ENCODE measurements around the gene CCDC93. TPM values are rescaled to one million over a fixed set of nuclear protein-coding genes. Genes with fewer than 3 reads are reported as not detected.
"Not testable (repeated sequence)": the region's sequence is repeated elsewhere in the genome, so short reads cannot be mapped to it uniquely, and the experiment has no call there.

Gene CCDC93
- total RNA-seq, 1 donor from 2014 or later = 15.7 TPM

DNA sequence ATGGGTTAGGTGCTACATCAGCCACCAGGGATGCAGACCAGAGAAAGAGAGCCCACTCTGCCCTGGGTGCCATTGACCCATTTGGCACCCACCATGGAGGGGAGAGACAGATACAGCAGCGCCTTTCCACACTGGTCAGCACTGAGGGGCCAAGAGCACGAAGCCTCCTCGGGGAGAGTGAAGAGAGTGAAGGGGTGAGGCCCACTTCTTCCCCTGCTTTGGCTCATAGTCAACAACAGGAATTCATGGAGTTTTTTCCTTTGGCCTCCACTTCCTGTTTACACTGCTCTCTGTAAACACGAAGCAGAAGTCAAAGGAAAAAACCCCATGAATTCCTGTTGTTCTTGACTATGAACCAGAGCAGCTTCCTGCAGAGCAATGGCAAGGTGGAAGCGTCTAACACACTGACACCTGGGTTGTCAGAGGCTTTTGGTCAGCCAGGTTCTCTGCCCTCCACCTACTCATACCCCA lies 80.0 kb downstream of the CCDC93 start:
- Histone ChIP-seq H3K9me3 (ENCODE audit: control insufficient read depth in 3 of 3, low read length in 3 of 3) (no peaks in the 10 kb centered on the region), H3K4me3 (ENCODE audit: low read length in 3 of 3) (no peak overlapping the region), H3K36me3 (ENCODE audit: control insufficient read depth in 3 of 3, insufficient read depth in 3 of 3, low read length in 3 of 3) (peaks cover 51 to 71% (median 57%) of the 10 kb centered on the region in 3 donors), H3K27ac (ENCODE audit: low read depth, low read length) (no peak overlapping the region), H3K27me3 (ENCODE audit: control insufficient read depth in 3 of 3, insufficient read depth in 3 of 3, low read length in 3 of 3) (no peaks in the 10 kb centered on the region), H3K9ac (ENCODE audit: low read depth in 1 of 3, low read length in 3 of 3) (no peak overlapping the region), H3K4me1 (ENCODE audit: control insufficient read depth in 3 of 3, insufficient read depth in 3 of 3, low read length in 3 of 3) (peaks cover 10 to 26% (median 13%) of the 10 kb centered on the region in 3 donors)

GRCh38 chr2:117931978-117932377 lies 81.9 kb downstream of the CCDC93 start:
- peaks cover 43 to 60% (median 48%) of the 10 kb centered on the region in 3 donors for H3K36me3 ChIP-seq (ENCODE audit: control insufficient read depth in 3 of 3, insufficient read depth in 3 of 3, low read length in 3 of 3)
- no peaks in the 10 kb centered on the region for H3K9me3 ChIP-seq (ENCODE audit: control insufficient read depth in 3 of 3, low read length in 3 of 3)
- H3K4me3 ChIP-seq (ENCODE audit: low read length in 3 of 3) = no peak overlapping the region
- H3K9ac ChIP-seq (ENCODE audit: low read depth in 1 of 3, low read length in 3 of 3) = no peak overlapping the region
- H3K27ac ChIP-seq (ENCODE audit: low read depth, low read length) = no peak overlapping the region
- no peaks in the 10 kb centered on the region for H3K27me3 ChIP-seq (ENCODE audit: control insufficient read depth in 3 of 3, insufficient read depth in 3 of 3, low read length in 3 of 3)
- peaks cover 6 to 23% (median 7%) of the 10 kb centered on the region in 3 donors for H3K4me1 ChIP-seq (ENCODE audit: control insufficient read depth in 3 of 3, insufficient read depth in 3 of 3, low read length in 3 of 3)

DNA sequence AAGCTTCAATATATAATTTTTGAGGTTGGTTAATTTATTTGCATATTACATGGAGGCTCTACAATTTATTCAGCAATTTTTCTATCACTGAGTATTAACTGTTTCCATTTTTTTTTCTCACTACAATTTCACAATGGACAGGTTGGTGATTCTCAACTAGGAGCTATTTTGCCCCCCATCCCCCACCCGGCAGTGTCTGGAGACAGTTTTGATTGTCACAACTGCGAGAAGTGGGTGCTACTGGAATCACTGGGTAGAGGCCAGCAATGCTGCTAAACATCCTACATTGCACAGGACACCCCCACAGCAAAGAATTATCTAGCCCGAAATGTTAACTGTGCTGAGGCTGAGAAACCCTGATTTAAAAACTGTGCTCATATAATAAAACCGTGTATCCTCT lies 82.6 kb downstream of the CCDC93 start:
- Histone ChIP-seq H3K9ac (ENCODE audit: low read depth in 1 of 3, low read length in 3 of 3) (no peak overlapping the region), H3K27ac (ENCODE audit: low read depth, low read length) (no peak overlapping the region), H3K36me3 (ENCODE audit: control insufficient read depth in 3 of 3, insufficient read depth in 3 of 3, low read length in 3 of 3) (peaks cover 43 to 60% (median 43%) of the 10 kb centered on the region in 3 donors), H3K4me1 (ENCODE audit: control insufficient read depth in 3 of 3, insufficient read depth in 3 of 3, low read length in 3 of 3) (peaks cover under 1 to 16% (median under 1%) of the 10 kb centered on the region in 3 donors), H3K4me3 (ENCODE audit: low read length in 3 of 3) (no peak overlapping the region), H3K9me3 (ENCODE audit: control insufficient read depth in 3 of 3, low read length in 3 of 3) (no peaks in the 10 kb centered on the region), H3K27me3 (ENCODE audit: control insufficient read depth in 3 of 3, insufficient read depth in 3 of 3, low read length in 3 of 3) (no peaks in the 10 kb centered on the region)

DNA sequence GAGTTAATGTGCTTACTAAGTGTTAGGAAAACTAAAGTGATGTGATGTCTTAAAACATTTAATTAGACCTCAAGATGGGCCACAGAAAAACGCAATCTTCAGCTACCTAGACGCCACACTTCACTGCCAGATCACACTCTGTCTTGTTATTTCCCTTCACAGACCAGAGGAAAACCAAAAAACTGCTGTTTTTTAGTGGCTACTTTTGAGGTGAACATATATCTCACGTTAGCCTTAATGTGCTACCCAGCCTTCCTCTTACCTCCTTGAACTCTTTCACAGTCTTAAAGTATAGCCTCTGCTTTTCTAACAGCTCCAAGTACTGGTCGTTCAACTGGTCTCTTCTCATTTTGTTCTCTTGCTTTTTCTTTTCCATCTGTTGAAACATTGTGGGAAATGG lies 83.1 kb downstream of the CCDC93 start:
- Histone ChIP-seq H3K27me3 (ENCODE audit: control insufficient read depth in 3 of 3, insufficient read depth in 3 of 3, low read length in 3 of 3) (no peaks in the 10 kb centered on the region), H3K27ac (ENCODE audit: low read depth, low read length) (no peak overlapping the region), H3K4me3 (ENCODE audit: low read length in 3 of 3) (no peak overlapping the region)

DNA sequence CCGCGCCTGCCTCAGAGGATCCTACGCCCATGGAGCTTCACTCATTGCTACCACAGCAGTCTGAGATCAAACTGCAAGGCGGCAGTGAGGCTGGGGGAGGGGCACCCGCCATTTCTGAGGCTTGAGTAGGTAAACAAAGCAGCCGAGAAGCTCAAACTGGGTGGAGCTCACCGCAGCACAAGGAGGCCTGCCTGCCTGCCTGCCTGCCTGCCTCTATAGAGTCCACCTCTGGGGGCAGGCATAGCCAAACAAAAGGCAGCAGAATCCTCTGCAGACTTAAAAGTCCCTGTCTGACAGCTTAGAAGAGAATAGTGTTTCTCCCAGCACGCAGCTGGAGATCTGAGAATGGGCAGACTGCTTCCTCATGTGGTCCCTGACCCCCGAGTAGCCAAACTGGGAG lies 90.4 kb downstream of the CCDC93 start:
- H3K27ac ChIP-seq (ENCODE audit: low read depth, low read length); H3K4me3 ChIP-seq (ENCODE audit: low read length in 3 of 3); H3K4me1 ChIP-seq (ENCODE audit: control insufficient read depth in 3 of 3, insufficient read depth in 3 of 3, low read length in 3 of 3); H3K9me3 ChIP-seq (ENCODE audit: control insufficient read depth in 3 of 3, low read length in 3 of 3); H3K27me3 ChIP-seq (ENCODE audit: control insufficient read depth in 3 of 3, insufficient read depth in 3 of 3, low read length in 3 of 3); H3K9ac ChIP-seq (ENCODE audit: low read depth in 1 of 3, low read length in 3 of 3): not testable (repeated sequence)
- peaks cover 31 to 39% (median 36%) of the 10 kb centered on the region in 3 donors for H3K36me3 ChIP-seq (ENCODE audit: control insufficient read depth in 3 of 3, insufficient read depth in 3 of 3, low read length in 3 of 3)

More for the DNA sequence above, 83.1 kb downstream of the CCDC93 start:
- Histone ChIP-seq H3K4me1 (ENCODE audit: control insufficient read depth in 3 of 3, insufficient read depth in 3 of 3, low read length in 3 of 3) (peaks cover 0 to 14% (median 0%) of the 10 kb centered on the region in 3 donors), H3K36me3 (ENCODE audit: control insufficient read depth in 3 of 3, insufficient read depth in 3 of 3, low read length in 3 of 3) (peaks cover 43 to 60% (median 43%) of the 10 kb centered on the region in 3 donors), H3K9ac (ENCODE audit: low read depth in 1 of 3, low read length in 3 of 3) (no peak overlapping the region), H3K9me3 (ENCODE audit: control insufficient read depth in 3 of 3, low read length in 3 of 3) (no peaks in the 10 kb centered on the region)

- Histone ChIP-seq H3K9me3 (ENCODE audit: control insufficient read depth in 3 of 3, low read length in 3 of 3) (no peaks in the 10 kb centered on the region), H3K4me1 (ENCODE audit: control insufficient read depth in 3 of 3, insufficient read depth in 3 of 3, low read length in 3 of 3) (peaks cover 0 to 8% (median 0%) of the 10 kb centered on the region in 3 donors), H3K9ac (ENCODE audit: low read depth in 1 of 3, low read length in 3 of 3) (peak overlapping the region in 2 of 3 donors; percentile 16 to 33), H3K27ac (ENCODE audit: low read depth, low read length) (no peak overlapping the region), H3K36me3 (ENCODE audit: control insufficient read depth in 3 of 3, insufficient read depth in 3 of 3, low read length in 3 of 3) (peaks cover 48 to 55% (median 54%) of the 10 kb centered on the region in 3 donors), H3K27me3 (ENCODE audit: control insufficient read depth in 3 of 3, insufficient read depth in 3 of 3, low read length in 3 of 3) (no peaks in the 10 kb centered on the region), H3K4me3 (ENCODE audit: low read length in 3 of 3) (no peak overlapping the region)
Observed at GRCh38 chr2:117921520-117921919, 92.3 kb downstream of the CCDC93 start.

DNA sequence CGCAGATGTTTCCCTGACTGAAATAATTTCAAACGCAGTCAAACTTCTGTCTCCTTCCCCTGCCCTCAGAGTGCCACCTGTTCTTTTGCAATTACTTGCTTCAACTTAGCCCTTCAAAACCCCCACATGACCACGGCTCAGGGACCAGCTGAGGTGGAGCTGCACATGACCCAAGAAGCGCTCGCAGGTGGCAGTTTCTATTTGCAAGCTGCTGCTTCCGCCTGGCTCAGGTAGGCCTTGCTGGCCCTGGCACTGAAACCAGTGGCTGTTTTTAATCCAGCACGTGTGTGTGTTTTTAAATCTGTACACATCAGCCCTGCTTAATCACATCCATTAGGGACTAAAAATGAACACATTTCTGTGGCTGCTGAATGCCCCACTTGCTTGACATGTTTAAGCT lies 95.3 kb downstream of the CCDC93 start:
- Histone ChIP-seq H3K27ac (ENCODE audit: low read depth, low read length) (no peak overlapping the region), H3K4me3 (ENCODE audit: low read length in 3 of 3) (no peak overlapping the region), H3K36me3 (ENCODE audit: control insufficient read depth in 3 of 3, insufficient read depth in 3 of 3, low read length in 3 of 3) (peaks cover 49 to 66% (median 60%) of the 10 kb centered on the region in 3 donors), H3K27me3 (ENCODE audit: control insufficient read depth in 3 of 3, insufficient read depth in 3 of 3, low read length in 3 of 3) (no peaks in the 10 kb centered on the region), H3K4me1 (ENCODE audit: control insufficient read depth in 3 of 3, insufficient read depth in 3 of 3, low read length in 3 of 3) (peaks cover 0 to 8% (median 0%) of the 10 kb centered on the region in 3 donors), H3K9me3 (ENCODE audit: control insufficient read depth in 3 of 3, low read length in 3 of 3) (no peaks in the 10 kb centered on the region), H3K9ac (ENCODE audit: low read depth in 1 of 3, low read length in 3 of 3) (no peak overlapping the region)

DNA sequence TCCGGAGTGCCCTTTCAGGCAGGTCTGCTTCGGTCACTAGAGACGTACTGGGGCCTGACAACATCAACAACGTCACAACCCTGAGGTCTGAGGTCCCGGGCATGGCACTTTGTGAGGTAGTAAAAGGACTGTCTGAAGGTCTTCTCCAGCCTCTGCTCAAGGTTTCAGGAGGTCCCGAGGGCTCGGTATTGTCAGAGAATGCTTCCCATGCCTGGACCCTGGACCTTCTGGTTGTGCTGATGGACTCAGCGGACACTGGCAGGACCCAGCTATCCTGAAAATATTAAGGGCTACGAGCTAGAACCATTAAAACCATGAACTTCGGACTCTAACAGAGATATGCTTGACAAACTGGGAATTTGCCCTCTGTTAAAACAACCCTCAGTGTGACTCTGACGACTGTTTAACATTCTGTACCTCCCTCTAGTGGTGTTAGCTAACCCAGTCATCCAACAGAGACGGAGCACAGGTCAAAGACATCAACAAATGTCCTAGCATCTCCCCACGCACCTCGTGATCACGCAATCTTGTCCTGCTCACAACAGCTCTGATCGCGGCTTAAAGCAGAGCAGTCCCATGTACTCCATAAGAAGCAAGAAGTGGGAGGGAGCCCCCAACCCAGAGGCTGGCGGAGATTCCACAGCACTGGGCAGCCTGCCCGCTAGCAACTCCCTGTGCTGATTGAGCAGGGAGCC lies 96.5 kb downstream of the CCDC93 start:
- Histone ChIP-seq H3K27me3 (ENCODE audit: control insufficient read depth in 3 of 3, insufficient read depth in 3 of 3, low read length in 3 of 3) (no peaks in the 10 kb centered on the region), H3K9me3 (ENCODE audit: control insufficient read depth in 3 of 3, low read length in 3 of 3) (peaks cover 0 to 6% (median 0%) of the 10 kb centered on the region in 3 donors), H3K4me1 (ENCODE audit: control insufficient read depth in 3 of 3, insufficient read depth in 3 of 3, low read length in 3 of 3) (peaks cover 0 to 8% (median 0%) of the 10 kb centered on the region in 3 donors), H3K9ac (ENCODE audit: low read depth in 1 of 3, low read length in 3 of 3) (no peak overlapping the region), H3K36me3 (ENCODE audit: control insufficient read depth in 3 of 3, insufficient read depth in 3 of 3, low read length in 3 of 3) (peaks cover 46 to 63% (median 51%) of the 10 kb centered on the region in 3 donors), H3K4me3 (ENCODE audit: low read length in 3 of 3) (no peak overlapping the region), H3K27ac (ENCODE audit: low read depth, low read length) (no peak overlapping the region)

DNA sequence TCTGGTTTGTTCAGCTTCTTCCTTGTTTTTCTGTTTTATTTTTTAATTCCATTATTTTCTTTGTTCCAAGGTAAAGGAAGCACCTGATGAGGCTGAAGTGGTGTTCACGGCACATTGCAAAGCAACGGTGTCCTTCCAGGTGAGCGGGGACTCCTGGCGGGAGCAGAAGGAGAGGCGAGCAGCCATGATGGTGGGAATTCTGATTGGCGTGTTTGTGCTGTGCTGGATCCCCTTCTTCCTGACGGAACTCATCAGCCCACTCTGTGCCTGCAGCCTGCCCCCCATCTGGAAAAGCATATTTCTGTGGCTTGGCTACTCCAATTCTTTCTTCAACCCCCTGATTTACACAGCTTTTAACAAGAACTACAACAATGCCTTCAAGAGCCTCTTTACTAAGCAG lies 110.9 kb downstream of the CCDC93 start:
- no peaks in the 10 kb centered on the region for H3K27me3 ChIP-seq (ENCODE audit: control insufficient read depth in 3 of 3, insufficient read depth in 3 of 3, low read length in 3 of 3)
- H3K9ac ChIP-seq (ENCODE audit: low read depth in 1 of 3, low read length in 3 of 3) = no peak overlapping the region
- peaks cover 0 to 3% (median 0%) of the 10 kb centered on the region in 3 donors for H3K9me3 ChIP-seq (ENCODE audit: control insufficient read depth in 3 of 3, low read length in 3 of 3)
- H3K27ac ChIP-seq (ENCODE audit: low read depth, low read length) = no peak overlapping the region
- H3K36me3 ChIP-seq (ENCODE audit: control insufficient read depth in 3 of 3, insufficient read depth in 3 of 3, low read length in 3 of 3) = no peaks in the 10 kb centered on the region
- H3K4me1 ChIP-seq (ENCODE audit: control insufficient read depth in 3 of 3, insufficient read depth in 3 of 3, low read length in 3 of 3) = no peaks in the 10 kb centered on the region
- no peak overlapping the region for H3K4me3 ChIP-seq (ENCODE audit: low read length in 3 of 3)

GRCh38 chr2:117888897-117889296 lies 125.0 kb downstream of the CCDC93 start:
- H3K9ac ChIP-seq (ENCODE audit: low read depth in 1 of 3, low read length in 3 of 3) = no peak overlapping the region
- no peaks in the 10 kb centered on the region for H3K4me1 ChIP-seq (ENCODE audit: control insufficient read depth in 3 of 3, insufficient read depth in 3 of 3, low read length in 3 of 3)
- H3K4me3 ChIP-seq (ENCODE audit: low read length in 3 of 3) = no peak overlapping the region
- no peaks in the 10 kb centered on the region for H3K36me3 ChIP-seq (ENCODE audit: control insufficient read depth in 3 of 3, insufficient read depth in 3 of 3, low read length in 3 of 3)
- H3K27ac ChIP-seq (ENCODE audit: low read depth, low read length) = no peak overlapping the region
- peaks cover 0 to 3% (median 1%) of the 10 kb centered on the region in 3 donors for H3K9me3 ChIP-seq (ENCODE audit: control insufficient read depth in 3 of 3, low read length in 3 of 3)
- H3K27me3 ChIP-seq (ENCODE audit: control insufficient read depth in 3 of 3, insufficient read depth in 3 of 3, low read length in 3 of 3) = no peaks in the 10 kb centered on the region
